Stimulated activated CD4-positive, alpha-beta T cell treated with anti-CD3 and anti-CD28 coated beads, TNF-alpha, amount 100 ng/mL, for 4 hours (primary cell): ENCODE results near the gene MYOD1.

Experiments
- DNase-seq, 3 experiments: peaks; one replicate each; pipeline ENCODE4 v3.0.0-alpha.2; 2020; ENCODE audit warnings: low read depth in 3 of 3

Gene MYOD1

DNA sequence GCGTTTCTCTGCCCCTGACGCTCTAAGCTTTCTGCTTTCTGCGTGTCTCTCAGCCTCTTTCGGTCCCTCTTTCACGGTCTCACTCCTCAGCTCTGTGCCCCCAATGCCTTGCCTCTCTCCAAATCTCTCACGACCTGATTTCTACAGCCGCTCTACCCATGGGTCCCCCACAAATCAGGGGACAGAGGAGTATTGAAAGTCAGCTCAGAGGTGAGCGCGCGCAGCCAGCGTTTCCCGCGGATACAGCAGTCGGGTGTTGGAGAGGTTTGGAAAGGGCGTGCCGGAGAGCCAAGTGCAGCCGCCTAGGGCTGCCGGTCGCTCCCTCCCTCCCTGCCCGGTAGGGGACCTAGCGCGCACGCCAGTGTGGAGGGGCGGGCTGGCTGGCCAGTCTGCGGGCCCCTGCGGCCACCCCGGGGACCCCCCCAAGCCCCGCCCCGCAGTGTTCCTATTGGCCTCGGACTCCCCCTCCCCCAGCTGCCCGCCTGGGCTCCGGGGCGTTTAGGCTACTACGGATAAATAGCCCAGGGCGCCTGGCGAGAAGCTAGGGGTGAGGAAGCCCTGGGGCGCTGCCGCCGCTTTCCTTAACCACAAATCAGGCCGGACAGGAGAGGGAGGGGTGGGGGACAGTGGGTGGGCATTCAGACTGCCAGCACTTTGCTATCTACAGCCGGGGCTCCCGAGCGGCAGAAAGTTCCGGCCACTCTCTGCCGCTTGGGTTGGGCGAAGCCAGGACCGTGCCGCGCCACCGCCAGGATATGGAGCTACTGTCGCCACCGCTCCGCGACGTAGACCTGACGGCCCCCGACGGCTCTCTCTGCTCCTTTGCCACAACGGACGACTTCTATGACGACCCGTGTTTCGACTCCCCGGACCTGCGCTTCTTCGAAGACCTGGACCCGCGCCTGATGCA, at the start of gene MYOD1:
Gene MYOD1, plus strand, starts transcription at position 544 of the 910 bp plus-strand sequence. Its CDS starts 212 bp downstream, at position 756.
- DNase-seq = no peak

DNA sequence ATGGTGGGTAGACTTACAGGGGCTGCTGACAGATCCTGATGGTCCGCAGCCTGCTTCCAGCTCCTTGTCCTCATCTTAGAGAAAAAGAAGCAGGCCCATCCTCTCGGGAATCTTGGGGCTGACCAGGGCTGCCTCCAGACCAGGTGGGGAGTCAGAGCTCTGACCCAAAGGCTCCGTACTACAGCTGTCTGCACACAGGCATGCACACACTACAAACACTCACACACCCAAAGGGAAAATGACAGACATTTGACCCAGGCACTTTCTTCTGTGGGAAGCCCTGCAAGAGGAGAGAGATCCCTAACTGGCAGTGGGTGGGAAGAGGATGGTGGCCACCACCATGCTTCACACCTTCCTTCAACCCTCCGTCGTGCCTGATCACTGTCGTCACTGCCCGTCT, 46.9 kb upstream of the MYOD1 start:
- DNase-seq = no peak

DNA sequence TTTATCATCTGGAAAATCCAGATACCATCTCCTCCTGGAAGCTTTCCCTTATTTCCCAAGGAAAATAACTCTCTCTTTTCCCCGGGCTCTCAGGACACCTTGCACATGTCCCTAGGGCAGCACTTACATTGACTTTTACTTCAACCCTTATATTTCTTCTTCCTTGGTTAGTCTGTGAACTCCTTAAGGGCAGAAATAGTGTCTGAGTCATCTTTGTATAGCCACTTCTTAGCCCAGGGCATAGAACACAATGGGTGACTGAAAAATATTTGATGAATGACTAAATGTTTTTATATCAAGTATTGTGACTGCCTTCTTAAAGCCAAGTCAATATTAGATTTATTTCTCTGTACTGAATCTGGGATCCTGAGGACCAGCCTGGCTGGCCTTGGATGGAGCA, 45.4 kb upstream of the MYOD1 start:
- DNase-seq = no peak

DNA sequence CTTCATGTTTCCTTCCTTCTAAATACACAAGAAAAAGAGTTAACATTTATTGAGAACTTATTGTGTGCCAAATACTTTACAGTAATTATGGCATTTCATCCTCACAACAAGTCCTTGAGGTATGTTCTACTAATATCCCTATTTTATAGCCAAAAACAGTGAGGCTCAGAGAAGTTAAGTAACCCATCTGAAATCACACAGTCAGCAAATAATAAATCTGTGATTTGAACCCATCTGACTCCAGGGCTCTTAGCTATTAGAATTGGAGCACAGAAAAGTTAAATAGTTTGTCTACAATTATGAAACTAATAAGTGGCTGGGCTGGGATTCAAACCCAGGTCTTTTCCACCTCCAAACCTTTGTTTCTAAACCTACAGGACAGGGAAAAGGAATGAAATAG, 36.5 kb upstream of the MYOD1 start:
- no peak for DNase-seq

DNA sequence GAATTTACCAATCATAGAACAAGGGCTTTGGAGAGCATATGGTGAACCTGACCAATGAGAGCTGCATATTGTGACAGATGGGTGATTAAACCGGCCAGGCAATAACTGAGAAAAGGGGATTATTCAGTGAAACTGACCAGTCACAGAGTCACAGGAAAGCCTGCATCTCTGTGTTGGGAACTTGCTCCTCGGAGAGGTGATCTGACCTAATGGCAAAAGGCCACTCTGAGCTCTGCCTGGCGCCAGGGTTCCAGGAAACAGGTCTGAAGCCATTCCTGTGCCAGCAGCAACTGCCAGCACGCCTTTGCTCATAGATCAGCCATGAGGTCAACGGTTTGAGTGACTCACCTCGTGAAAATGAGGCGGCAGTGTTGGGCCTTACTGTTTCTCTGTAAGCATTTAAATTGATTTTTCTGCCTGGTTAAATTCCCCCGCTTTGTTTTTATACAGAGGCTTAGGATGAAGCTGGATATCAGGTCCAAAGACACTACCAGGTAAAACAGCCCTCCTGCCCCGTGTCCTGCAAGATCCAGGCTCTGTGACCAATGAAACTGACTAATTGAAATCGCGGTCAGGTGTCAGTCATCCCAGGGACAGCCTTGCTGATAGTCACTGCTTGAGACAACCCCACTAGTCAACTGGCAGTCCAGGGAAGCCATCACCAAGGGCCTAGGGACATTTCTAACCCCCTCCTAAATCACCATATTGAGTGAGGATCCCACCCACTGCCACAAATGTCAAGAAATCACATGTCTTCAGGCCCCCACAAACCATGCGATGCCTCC, 35.8 kb upstream of the MYOD1 start:
- no peak for DNase-seq

DNA sequence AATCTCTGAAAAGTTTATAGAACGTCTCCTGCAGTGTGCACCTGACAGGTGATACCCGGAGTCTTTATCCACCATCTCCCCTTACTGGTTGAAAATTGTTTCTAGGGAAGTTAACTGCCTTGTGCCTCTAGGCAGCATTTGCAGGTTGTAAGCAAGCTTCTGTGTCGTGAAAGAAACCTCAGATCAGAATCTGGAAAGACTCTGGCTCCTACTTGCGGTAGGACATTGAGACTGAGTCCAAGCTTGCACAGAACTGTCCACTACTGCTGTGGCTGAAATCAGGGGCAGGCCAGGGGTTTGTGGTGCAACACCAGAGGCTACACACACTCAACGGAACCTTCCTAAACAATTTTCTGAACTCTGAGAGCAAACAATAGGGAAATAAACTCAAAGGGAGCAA, 34.8 kb upstream of the MYOD1 start:
- no peak for DNase-seq

DNA sequence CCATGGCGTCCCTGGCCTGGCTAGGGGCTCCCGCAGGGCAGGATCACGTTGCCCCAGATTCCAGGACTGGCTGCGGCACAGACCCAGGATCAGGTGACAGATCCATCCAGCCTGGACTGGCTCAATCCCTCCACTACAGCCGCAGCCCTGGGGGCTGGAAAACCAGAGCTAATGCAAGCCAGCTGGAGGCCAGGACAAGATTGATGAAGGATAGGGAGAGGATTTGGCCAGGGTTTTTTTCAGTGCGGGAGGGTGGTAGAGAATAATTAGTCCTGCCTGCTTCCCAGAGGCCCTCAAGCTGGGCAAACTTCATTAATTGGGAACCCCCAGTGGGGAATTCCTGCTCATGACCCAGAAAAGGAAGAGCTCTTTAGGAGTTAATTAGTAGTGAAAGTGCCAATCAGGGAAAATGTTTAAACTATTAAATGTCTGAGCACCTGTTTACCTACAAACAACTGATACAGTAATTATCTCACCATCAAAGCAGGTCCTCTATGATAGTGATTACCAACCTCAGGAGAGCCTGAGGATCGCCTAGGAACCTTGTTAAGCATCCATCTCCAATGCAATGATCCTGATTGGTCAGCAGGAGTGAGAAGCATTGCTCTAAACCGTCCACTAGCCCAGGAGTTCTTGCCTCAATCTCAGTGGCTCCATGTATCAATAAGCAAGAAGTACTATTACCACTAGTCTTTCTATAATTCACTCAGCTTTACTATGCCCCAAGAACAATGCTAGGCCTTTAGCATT, 33.0 kb upstream of the MYOD1 start:
- no peak for DNase-seq

DNA sequence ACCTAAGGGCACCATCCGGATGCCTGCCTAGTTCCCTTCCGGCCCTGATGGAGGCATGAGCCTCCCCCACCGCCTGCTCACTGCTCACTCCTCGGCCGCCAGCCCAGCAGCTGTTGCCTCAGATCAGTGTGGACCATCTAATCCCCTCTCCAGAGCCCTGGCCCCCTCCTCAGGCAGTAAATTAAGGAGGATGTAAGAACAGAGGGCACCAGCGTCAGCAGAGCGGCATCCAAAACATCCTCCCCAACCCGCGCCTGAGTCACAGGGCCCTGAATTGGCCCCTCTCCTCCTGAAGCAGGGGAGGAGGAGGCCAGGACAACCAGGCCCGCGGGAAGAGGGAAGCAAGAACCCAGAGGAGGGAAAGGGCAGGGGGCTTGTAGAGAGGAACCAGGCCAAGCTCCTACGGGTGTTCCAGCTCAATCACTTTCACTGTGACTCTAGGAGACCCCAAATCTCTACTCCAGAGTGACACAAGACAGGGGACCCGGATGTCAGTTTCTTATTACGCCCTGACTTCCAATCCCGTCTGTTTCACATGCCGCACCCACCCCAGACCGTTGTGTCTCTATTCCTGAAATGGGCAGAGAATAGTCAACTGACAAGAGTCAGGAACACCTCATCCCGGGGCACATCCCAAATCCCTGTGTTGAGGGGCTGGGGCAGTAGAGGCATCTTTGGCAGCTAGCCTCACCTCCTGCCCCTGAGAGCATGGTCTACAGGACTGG, 31.3 kb upstream of the MYOD1 start:
- DNase-seq = no peak

DNA sequence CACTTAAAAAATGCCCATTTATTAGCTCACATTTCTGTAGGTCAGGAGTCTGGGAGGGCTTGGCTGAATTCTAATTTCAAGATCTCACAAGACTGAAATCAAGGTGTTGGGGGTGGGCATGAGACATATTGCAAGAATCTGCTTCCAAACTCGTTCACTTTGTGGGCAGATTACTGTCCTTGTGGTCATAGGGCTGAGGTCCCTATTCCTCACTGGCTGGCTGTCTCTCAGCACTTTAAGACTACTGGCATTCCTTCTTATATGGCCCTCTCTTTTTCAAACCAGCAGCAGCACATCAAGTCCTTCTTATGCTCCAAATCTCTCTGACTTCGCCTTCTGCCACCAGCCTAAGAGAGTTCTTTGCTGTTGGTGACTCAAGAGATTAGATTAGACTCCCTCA, 27.8 kb upstream of the MYOD1 start:
- DNase-seq = no peak

DNA sequence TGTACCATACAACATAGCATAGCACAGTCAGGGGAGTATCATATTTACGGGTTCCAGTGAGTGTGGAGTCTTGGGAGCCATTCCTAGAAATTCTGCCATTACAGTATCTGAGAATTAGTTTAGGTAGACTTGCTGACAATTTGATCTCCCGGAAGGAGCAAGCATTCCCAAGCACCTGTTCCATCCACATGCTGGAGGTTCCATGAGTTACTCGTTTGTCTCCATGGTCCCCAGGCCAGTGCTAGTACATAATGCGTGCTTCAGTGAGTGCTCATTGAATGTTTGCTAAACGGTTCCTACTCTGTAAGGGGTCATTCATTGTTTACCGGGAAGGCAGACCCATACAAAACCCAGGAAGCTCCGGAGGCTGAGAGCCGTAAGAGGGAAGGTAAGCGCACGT, 27.4 kb upstream of the MYOD1 start:
- no peak for DNase-seq

DNA sequence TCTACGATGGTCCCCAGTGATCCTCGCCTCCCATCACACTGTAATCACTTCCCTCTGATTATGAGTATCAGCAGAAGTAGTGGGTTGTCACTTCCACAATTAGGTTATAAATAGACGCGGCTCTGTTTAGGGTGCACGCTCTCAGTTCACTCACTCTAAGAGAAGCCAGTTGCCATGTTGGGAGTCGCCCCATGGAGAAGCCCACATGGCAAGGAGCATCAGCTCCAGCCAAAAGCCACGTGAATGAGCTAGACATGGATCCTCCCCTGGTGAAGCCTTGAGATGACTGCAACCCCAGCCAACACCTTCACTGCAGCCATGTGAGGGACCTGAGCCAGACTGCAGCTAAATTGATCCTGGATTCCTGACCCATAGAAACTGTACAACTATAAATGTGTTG, 26.4 kb upstream of the MYOD1 start:
- DNase-seq = no peak

DNA sequence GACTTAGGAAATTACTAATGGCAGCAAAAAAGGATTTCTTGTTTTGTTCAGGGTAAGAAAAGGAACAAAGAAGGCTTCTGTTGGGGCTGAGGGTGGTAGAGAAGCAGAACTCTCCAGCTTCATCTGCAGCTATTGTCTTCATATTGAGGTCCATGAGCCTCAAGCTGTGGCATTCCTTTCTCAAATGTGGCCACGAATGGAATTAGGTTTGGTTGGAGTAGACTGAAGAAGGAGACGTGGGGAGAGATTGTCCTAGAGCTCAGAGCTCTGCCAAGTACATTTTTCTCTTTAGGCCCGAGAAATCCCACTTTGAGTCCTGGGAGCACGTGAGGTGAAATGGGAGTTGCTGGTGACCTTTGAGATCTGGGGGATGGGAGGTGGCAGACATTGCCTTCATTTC, 25.8 kb upstream of the MYOD1 start:
- DNase-seq = no peak

DNA sequence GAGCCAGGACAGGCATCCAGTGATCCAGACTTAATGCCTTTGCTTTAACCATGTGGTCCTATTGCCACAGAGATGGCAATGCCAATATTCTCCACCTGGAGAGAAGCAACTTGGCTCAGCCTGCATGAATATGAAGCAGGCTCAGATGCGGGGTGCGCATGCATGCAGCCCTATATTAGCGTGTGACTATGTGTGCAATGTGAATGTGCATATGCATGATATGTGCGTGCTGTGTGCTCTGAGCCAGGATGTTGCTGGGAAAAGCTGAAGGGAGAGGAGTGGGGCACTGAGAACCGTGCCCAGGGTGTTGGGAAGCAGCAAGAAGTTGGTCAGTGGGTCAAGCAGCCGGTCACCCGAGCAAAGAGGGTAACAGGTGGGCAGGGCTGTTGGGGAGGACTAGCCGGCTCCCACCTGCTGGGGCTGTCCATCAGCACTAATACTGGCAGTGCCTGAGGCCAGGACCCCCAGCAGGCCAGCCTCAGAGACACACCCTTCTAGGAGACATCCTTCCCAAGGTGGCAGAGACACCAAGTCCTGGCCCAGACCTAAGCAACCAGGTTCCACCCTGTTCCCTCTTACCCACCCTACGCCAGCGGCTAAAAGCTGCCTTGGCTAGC, 24.8 kb upstream of the MYOD1 start:
- no peak for DNase-seq

DNA sequence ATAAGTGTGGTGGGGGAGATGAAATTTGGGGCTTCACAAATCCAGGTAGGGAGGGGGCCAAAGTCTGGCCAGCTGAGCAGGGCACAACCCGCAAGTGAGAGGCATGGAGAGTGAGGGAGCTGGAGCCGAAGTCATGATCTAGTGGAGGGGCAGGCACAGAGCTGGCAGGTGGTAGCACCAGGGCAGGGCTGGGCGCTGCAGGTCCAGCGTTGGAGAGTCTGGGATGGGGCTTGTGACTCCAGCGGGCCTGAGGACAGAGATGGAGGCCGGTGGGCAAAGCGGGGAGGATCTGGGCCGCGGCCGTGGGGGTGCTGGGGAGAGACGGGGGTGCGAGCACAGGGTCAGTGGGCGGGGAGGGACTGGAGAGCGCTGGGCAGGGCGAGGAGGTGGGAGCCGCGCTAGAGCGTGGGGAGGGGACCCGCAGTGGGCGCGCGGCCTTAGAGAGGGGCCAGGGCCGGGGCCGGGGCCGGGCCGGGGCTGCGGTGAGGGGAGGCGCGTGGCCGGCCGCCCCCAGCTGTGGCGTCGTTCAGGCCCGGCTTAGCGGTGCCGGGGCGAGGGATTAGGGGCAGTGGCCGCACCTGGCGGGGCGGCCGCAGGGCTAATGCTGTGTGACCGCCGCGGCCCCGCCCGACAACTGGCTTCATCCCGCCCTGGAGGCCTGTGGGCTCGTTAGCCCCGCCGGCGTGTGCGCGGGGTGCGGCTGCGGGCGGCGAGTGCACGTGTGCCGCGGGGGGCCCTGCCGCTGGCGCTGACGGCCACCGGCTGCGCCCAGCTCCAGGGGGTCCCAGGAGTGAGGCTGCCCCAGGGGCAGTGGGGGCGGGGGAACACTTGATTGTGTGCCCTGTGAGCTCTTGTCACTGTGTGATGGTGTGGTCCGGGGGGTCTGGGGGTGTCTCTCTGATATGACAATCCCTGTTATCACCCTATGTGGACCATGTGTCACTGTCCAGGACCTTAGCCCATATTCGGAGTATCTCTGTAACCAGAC, 23.6 kb upstream of the MYOD1 start:
- no peak for DNase-seq

DNA sequence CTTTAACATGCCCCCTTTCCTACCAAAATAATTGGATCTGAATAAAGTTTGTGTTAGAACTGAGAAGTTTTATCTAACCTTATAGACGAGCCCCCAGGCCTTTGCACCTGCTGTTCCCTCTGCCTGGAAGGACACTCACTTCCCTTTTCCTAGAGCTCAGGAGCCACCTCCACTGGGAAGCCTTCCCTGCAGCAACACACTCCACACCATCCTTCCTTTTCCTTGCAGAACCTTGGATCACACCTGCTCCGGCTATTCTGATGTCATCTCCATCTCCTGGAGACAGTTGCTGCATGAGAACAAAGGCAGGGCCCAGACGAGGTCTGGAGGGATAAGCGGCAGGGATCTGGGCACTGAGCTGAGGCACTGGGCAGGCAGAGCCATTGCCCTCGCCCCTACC, 22.6 kb upstream of the MYOD1 start:
- no peak for DNase-seq

DNA sequence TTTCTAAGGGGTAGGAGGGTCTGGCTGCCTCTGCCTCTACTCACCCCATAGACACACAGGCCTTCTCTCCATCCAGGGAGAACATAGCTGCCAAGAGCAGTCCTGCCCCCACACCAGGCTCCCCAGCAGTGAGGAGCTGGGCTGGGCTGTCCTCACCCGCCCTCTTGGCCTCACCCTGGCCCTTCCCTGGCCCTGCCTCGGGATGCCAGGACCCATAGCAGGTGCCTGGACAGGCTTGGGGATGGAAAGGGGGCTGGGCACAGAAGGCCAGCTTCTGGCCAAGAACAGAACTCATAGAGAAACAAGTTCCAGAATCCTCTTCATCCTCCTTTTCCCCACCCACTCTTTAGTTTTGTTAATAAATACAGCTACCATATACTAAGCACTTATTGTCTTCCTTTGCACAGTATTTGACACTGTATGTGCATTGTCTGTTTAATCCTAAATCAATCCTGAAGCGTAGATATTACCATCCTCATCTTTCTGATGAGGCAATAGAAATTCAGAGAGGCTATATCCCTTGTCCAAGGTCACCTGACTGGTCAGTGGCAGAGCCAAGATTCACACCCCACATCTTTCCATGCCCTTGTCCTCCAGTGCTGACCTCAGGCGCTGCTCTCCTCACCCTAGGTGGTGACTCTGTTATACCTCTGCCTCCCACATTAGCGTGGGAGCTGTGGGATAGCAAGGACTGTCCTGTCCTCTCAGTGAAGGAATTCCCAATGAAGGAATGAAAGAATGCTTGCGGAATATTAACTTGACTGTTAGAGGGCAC, 22.0 kb upstream of the MYOD1 start:
- no peak for DNase-seq

DNA sequence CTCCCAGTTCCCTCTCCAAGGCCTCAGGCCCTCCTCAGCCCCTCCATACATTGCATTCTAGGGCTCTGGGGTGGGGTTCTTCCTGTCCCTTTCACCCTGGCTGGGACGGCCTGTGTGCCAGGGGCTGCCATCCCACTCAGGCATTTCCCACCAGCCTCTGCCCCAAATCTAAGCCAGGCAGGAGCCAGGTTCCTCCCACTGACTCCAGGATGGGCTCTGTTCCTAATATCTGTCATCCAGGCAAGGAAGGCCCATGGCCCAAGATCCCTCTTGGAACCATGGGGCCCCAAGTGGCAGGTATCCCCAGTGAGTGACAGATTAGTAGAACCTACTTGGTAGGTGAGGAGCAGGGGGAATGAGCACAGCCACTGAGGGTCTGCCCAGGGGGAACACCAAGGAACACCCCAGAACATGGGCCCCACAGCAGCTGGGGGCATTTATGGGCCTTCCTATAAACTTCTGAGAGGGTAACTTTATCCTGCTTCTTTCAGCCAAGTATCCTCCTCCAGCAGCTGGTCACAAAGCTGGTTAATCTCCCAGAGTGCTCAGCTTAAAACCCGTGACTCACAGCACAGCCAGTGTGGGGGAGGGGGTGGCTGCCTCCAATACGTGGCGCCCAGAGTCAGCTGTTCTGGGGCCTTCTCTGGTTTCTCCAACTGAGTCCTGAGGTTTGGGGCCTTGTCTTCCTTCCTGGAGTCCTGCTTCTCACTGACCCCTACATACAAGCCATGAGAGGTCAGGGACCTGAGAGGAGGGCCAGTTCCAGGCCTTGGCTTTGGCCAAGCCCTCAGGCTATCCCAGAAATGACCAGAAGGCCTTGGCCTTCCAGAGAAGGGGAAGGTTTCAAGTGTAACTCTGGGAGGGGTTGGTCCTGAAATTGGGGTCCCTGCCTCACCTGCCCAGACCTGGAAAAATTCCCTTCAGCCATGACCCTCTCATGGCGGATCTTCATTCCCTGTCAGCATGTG, 19.9 kb upstream of the MYOD1 start:
- DNase-seq = no peak

DNA sequence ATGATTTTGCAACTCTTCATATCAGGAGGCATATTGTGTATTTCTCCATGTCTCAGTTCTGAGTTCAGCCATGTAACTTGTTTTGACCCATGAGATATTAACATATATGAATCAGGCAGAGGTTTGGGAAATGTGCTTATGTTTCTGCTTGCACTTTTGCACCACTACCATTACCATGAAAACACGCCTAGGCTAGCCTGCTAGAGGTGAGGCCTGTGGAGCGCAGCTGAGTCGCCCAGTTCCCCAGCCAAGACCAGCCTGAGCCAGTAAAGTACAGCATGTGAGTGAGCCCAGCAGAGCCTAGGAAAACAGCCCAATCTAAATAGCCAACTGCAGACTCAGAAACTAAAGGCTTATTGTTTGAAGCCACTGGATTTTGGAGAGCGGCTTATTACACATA, 18.4 kb upstream of the MYOD1 start:
- DNase-seq = no peak
